ENCODE data around the gene HAUS7.

- TF ChIP-seq SUZ12 (IDR thresholded peaks at IDR 0.05) (no peak), HDGF (IDR thresholded peaks at IDR 0.05; ENCODE audit: borderline replicate concordance) (no peak), PKNOX1 (IDR thresholded peaks at IDR 0.05) (no peak), BHLHE40 (IDR thresholded peaks at IDR 0.05; ENCODE audit: borderline replicate concordance) (no peak), FOXM1 (IDR thresholded peaks at IDR 0.05; ENCODE audit: borderline replicate concordance) (no peak), NFRKB (IDR thresholded peaks at IDR 0.05) (no peak), ARNT (IDR thresholded peaks at IDR 0.05) (no peak), ZNF384 (IDR thresholded peaks at IDR 0.05) (no peak), ELF4 (IDR thresholded peaks at IDR 0.05) (no peak)
These were observed 29.1 kb downstream of the HAUS7 start for GRCh38 chrX:153441296-153441695.

All from HEK293T (cell line).